HepG2 (cell line): Measurements from ENCODE around the gene PMIS2. TPM values are rescaled to one million over a fixed set of nuclear protein-coding genes. Genes with fewer than 3 reads are reported as not detected.
A peak's percentile ranks its signal among the peaks of the same experiment; 100 is the strongest.

ENCODE experiments used
- BRCA1 ChIP-seq: sonication (generic); formaldehyde crosslinking; IDR thresholded peaks from 2 replicates; pipeline ENCODE4 v1.4.0; 2020; ENCODE audit warnings: missing genetic modification reagents
- KLF6 ChIP-seq: IDR thresholded peaks from 2 replicates; pipeline ENCODE4 v1.8.0; 2016; ENCODE audit warnings: missing biosample characterization, missing genetic modification reagents
- MYC ChIP-seq: sonication (generic); formaldehyde crosslinking; IDR thresholded peaks from 2 replicates; pipeline ENCODE4 v1.9.0; 2021; ENCODE audit warnings: missing genetic modification reagents, borderline replicate concordance
- SOX13 ChIP-seq, 3 experiments: fragments of 450-650 bp in 1 of 3; sonication (generic) in 1 of 3; formaldehyde crosslinking in 1 of 3; IDR thresholded peaks in 2 of 3; conservative IDR thresholded peaks in 1 of 3; 2 replicates each; pipeline versions ENCODE4 v1.5.0 to v1.6.1; 2016 to 2020; ENCODE audit warnings: antibody characterized with exemption in 1 of 3, mild to moderate bottlenecking in 1 of 3, missing compliant biosample characterization in 1 of 3, missing genetic modification reagents in 1 of 3, moderate library complexity in 1 of 3
- ZNF101 ChIP-seq: sonication (generic); formaldehyde crosslinking; IDR thresholded peaks from 2 replicates; pipeline ENCODE4 v1.4.0; 2020; ENCODE audit warnings: mild to moderate bottlenecking, low read depth, missing genetic modification reagents, borderline replicate concordance
- polyA plus RNA-seq, 8 experiments: library from polyadenylated mRNA; depleted of rRNA in 3 of 8; stranded (reverse) in 7 of 8; unstranded in 1 of 8; fragments of >200 nt; fragmentation: Illumina TruSeq in 4 of 8; extraction: Trizol in 4 of 8; gene quantifications; 2 replicates each; pipeline versions ENCODE4 v1.2.1 to v1.2.3, GENCODE V29; 2011 to 2016; ENCODE audit warnings: low read depth in 4 of 8, missing spikeins in 1 of 8, mixed read lengths in 1 of 8; ENCODE audit not compliant: insufficient read depth in 1 of 8
- total RNA-seq, 5 experiments: library from RNA; depleted of rRNA; stranded (reverse); fragments of >200 nt; fragmentation: Illumina TruSeq; extraction: Trizol; gene quantifications; 2 replicates each; pipeline ENCODE4 v1.2.3, GENCODE V29; 2016; ENCODE audit warnings: low read depth in 1 of 5
- TF ChIP-seq, protein P1 (sequence below), 2 experiments: IDR thresholded peaks; 2 replicates each; pipeline ENCODE4 v1.6.1; 2011 to 2012; ENCODE audit warnings: low read length in 2 of 2, borderline replicate concordance in 1 of 2, low read depth in 1 of 2, mild to moderate bottlenecking in 1 of 2, moderate library complexity in 1 of 2
- TF ChIP-seq, protein P2 (sequence below): sonication (generic); formaldehyde crosslinking; IDR thresholded peaks from 2 replicates; pipeline ENCODE4 v1.4.0; 2020; ENCODE audit warnings: mild to moderate bottlenecking, missing genetic modification reagents
- TF ChIP-seq, protein P3 (sequence below): sonication (generic); formaldehyde crosslinking; conservative IDR thresholded peaks from 2 replicates; pipeline ENCODE4 v1.8.0; 2022; ENCODE audit warnings: low read depth, missing genetic modification reagents
- TF ChIP-seq, protein P4 (sequence below): sonication (generic); formaldehyde crosslinking; IDR thresholded peaks from 2 replicates; pipeline ENCODE4 v1.8.0; 2022; ENCODE audit warnings: mild to moderate bottlenecking, missing genetic modification reagents, borderline replicate concordance

PMIS2 gene
- total and polyA plus RNA-seq, 2 of the 13 experiments (the other 11 are each of a cell fraction or from before 2014, with no cell fraction given) = not detected

DNA sequence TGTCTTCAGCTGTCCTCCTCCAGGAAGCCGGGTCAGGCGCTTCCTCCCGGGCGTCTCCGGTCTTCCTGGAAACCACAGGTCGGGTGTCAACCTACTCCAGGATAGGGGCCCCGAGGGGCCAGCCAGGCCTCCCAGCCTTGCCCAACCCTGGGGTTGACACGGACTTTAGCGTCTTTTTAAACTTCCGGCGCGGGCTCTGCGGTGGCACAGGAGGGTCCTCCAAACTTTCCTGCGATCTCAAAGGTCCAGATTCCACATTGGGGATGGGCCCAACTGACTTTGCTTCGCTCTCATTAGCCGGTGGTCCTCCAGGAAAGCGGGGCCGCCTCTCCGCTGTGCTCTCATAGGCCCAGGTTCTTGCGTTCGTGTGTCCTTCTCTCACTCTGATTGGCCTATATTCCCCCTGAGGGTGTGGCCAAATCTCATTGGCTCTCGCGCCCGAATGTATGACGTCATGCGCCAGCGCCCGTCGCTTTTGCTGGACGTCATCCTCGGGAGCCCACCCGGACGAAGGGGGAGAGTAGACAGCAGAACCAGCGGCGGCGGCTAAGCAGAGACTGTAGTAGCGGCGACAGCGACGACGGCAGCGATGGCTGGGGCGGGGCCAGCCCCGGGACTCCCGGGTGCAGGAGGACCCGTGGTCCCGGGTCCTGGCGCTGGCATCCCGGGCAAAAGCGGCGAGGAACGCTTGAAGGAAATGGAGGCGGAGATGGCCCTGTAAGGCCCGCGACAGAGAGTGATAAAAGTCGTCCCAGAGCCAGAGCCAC lies 42.8 kb downstream of the PMIS2 start, which contains the start of gene RBM42 (continued):
- TF ChIP-seq, protein P1, sequence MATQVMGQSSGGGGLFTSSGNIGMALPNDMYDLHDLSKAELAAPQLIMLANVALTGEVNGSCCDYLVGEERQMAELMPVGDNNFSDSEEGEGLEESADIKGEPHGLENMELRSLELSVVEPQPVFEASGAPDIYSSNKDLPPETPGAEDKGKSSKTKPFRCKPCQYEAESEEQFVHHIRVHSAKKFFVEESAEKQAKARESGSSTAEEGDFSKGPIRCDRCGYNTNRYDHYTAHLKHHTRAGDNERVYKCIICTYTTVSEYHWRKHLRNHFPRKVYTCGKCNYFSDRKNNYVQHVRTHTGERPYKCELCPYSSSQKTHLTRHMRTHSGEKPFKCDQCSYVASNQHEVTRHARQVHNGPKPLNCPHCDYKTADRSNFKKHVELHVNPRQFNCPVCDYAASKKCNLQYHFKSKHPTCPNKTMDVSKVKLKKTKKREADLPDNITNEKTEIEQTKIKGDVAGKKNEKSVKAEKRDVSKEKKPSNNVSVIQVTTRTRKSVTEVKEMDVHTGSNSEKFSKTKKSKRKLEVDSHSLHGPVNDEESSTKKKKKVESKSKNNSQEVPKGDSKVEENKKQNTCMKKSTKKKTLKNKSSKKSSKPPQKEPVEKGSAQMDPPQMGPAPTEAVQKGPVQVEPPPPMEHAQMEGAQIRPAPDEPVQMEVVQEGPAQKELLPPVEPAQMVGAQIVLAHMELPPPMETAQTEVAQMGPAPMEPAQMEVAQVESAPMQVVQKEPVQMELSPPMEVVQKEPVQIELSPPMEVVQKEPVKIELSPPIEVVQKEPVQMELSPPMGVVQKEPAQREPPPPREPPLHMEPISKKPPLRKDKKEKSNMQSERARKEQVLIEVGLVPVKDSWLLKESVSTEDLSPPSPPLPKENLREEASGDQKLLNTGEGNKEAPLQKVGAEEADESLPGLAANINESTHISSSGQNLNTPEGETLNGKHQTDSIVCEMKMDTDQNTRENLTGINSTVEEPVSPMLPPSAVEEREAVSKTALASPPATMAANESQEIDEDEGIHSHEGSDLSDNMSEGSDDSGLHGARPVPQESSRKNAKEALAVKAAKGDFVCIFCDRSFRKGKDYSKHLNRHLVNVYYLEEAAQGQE (IDR thresholded peaks at IDR 0.05; ENCODE audit: borderline replicate concordance in 1 of 2, low read depth in 1 of 2, low read length in 2 of 2) = no peak
- TF ChIP-seq KLF6 = no peak
- TF ChIP-seq MYC (CRISPR knock-in tag) = peak; percentile 36; the same call in 1 of the 2 replicates
- TF ChIP-seq, protein P2, sequence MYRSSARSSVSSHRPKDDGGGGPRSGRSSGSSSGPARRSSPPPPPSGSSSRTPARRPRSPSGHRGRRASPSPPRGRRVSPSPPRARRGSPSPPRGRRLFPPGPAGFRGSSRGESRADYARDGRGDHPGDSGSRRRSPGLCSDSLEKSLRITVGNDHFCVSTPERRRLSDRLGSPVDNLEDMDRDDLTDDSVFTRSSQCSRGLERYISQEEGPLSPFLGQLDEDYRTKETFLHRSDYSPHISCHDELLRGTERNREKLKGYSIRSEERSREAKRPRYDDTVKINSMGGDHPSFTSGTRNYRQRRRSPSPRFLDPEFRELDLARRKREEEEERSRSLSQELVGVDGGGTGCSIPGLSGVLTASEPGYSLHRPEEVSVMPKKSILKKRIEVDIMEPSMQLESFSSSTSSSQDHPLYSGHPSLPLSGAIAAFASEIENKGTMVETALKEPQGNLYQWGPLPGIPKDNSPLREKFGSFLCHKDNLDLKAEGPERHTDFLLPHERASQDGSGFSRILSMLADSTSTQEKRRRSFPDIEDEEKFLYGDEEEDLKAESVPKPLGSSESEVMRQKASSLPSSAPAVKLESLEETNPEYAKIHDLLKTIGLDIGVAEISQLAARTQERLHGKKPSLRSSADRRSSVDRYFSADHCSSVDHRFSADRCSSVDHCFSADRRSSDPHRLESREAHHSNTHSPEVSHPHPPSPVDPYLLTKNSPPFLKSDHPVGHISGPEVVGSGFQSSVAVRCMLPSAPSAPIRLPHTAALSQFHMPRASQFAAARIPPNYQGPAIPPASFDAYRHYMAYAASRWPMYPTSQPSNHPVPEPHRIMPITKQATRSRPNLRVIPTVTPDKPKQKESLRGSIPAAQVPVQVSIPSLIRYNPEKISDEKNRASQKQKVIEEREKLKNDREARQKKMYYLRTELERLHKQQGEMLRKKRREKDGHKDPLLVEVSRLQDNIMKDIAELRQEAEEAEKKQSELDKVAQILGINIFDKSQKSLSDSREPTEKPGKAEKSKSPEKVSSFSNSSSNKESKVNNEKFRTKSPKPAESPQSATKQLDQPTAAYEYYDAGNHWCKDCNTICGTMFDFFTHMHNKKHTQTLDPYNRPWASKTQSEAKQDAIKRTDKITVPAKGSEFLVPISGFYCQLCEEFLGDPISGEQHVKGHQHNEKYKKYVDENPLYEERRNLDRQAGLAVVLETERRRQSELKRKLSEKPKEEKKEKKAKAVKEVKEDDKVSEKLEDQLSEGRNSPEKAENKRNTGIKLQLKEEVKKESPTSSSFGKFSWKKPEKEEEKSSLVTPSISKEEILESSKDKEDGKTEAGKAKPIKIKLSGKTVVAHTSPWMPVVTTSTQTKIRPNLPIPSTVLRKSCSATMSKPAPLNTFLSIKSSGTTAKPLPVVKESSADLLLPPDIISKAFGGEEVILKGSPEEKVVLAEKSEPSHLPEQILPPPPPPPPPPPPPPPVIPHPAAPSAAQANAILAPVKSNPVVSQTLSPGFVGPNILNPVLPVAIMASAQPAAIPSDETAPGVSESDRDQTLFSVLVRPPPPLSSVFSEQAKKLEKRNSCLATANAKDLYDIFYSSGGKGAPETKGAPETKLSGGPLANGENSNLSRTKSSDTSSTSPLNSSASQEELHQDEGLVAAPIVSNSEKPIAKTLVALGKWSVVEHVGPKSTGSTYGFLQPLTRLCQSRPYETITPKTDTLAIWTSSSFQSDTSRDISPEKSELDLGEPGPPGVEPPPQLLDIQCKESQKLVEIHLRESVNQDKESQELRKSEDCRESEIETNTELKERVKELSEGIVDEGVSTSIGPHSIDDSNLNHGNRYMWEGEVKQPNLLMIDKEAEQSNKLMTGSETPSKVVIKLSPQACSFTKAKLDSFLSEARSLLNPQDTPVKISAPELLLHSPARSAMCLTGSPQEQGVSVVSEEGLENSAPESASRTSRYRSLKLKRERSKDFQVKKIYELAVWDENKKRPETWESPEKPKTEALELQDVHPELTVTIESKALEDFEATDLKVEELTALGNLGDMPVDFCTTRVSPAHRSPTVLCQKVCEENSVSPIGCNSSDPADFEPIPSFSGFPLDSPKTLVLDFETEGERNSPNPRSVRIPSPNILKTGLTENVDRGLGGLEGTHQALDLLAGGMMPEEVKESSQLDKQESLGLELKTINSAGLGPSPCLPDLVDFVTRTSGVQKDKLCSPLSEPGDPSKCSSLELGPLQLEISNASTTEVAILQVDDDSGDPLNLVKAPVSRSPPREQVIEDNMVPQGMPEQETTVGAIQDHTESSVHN (CRISPR knock-in tag) = no peak
- TF ChIP-seq BRCA1 (CRISPR knock-in tag) = no peak
- TF ChIP-seq, protein P3, sequence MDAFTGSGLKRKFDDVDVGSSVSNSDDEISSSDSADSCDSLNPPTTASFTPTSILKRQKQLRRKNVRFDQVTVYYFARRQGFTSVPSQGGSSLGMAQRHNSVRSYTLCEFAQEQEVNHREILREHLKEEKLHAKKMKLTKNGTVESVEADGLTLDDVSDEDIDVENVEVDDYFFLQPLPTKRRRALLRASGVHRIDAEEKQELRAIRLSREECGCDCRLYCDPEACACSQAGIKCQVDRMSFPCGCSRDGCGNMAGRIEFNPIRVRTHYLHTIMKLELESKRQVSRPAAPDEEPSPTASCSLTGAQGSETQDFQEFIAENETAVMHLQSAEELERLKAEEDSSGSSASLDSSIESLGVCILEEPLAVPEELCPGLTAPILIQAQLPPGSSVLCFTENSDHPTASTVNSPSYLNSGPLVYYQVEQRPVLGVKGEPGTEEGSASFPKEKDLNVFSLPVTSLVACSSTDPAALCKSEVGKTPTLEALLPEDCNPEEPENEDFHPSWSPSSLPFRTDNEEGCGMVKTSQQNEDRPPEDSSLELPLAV (CRISPR knock-in tag) = no peak
- no peak for TF ChIP-seq ZNF101 (CRISPR knock-in tag)
- TF ChIP-seq SOX13 (IDR thresholded peaks at IDR 0.05) = no peak
- 0 out of 4 replicates have a peak, but pooled peaks of 1 of the 2 experiments have one; percentile 19 for TF ChIP-seq SOX13 (CRISPR knock-in tag; conservative IDR thresholded peaks at IDR 0.05 in 1 of 2, IDR thresholded peaks at IDR 0.05 in 1 of 2)
- TF ChIP-seq, protein P4, sequence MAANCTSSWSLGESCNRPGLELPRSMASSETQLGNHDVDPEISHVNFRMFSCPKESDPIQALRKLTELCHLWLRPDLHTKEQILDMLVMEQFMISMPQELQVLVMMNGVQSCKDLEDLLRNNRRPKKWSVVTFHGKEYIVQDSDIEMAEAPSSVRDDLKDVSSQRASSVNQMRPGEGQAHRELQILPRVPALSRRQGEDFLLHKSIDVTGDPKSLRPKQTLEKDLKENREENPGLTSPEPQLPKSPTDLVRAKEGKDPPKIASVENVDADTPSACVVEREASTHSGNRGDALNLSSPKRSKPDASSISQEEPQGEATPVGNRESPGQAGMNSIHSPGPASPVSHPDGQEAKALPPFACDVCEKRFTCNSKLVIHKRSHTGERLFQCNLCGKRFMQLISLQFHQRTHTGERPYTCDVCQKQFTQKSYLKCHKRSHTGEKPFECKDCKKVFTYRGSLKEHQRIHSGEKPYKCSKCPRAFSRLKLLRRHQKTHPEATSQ (CRISPR knock-in tag) = peak; percentile 24; the same call in 1 of the 2 replicates
